ENCODE measurements around the gene DCAF6. TPM values are rescaled to one million over a fixed set of nuclear protein-coding genes. Genes with fewer than 3 reads are reported as not detected.

The DCAF6 gene
- total and polyA plus RNA-seq, 4 donors: 19.7 to 120 (median 28.2) TPM

GRCh38 chr1:168057355-168057754 is 120.9 kb downstream of the DCAF6 start:
- Histone ChIP-seq H3K27ac (ENCODE audit: low read depth in 1 of 2, low read length in 1 of 2) (no peak overlapping the region), H3K36me3 (ENCODE audit: control insufficient read depth in 4 of 4, insufficient read depth in 4 of 4, low read length in 4 of 4) (peaks cover 0 to 5% (median 4%) of the 10 kb centered on the region in 4 donors), H3K9me3 (ENCODE audit: control insufficient read depth in 4 of 4, insufficient read depth in 3 of 4, low read length in 3 of 4) (no peaks in the 10 kb centered on the region), H3K27me3 (ENCODE audit: control insufficient read depth in 3 of 3, insufficient read depth in 3 of 3, low read length in 2 of 3) (no peaks in the 10 kb centered on the region), H3K4me1 (ENCODE audit: control insufficient read depth in 5 of 5, insufficient read depth in 5 of 5, low read length in 5 of 5) (peaks cover 0 to 14% (median 0%) of the 10 kb centered on the region in 5 donors), H3K4me3 (no peak overlapping the region), H3K9ac (ENCODE audit: insufficient read depth in 1 of 2, low read length in 2 of 2) (no peak overlapping the region)
- DNase-seq (no peak), ATAC-seq (ENCODE audit: insufficient read depth, low FRiP score) (no peak)
- TF ChIP-seq CTCF (IDR thresholded peaks at IDR 0.05; ENCODE audit: control extremely low read depth, extremely low read depth): no peak
- WGBS, 2 donors: 96 to 98% methylated on average over 1 of the region's 1 CpG

- Histone ChIP-seq H3K9ac (ENCODE audit: insufficient read depth in 1 of 2, low read length in 2 of 2) (no peak overlapping the region), H3K4me3 (no peak overlapping the region), H3K9me3 (ENCODE audit: control insufficient read depth in 4 of 4, insufficient read depth in 3 of 4, low read length in 3 of 4) (no peaks in the 10 kb centered on the region), H3K27me3 (ENCODE audit: control insufficient read depth in 3 of 3, insufficient read depth in 3 of 3, low read length in 2 of 3) (no peaks in the 10 kb centered on the region), H3K27ac (ENCODE audit: low read depth in 1 of 2, low read length in 1 of 2) (no peak overlapping the region), H3K4me1 (ENCODE audit: control insufficient read depth in 5 of 5, insufficient read depth in 5 of 5, low read length in 5 of 5) (peaks cover 0 to 11% (median 0%) of the 10 kb centered on the region in 5 donors), H3K36me3 (ENCODE audit: control insufficient read depth in 4 of 4, insufficient read depth in 4 of 4, low read length in 4 of 4) (peaks cover 0 to 5% (median 4%) of the 10 kb centered on the region in 4 donors)
- WGBS, 2 donors: 95 to 97% methylated on average over 2 of the region's 2 CpGs
- ATAC-seq (ENCODE audit: insufficient read depth, low FRiP score) (no peak), DNase-seq (no peak)
- TF ChIP-seq CTCF (IDR thresholded peaks at IDR 0.05; ENCODE audit: control extremely low read depth, extremely low read depth): no peak
Observed at GRCh38 chr1:168057921-168058320, 121.4 kb downstream of the DCAF6 start.

GRCh38 chr1:168064216-168064615 is 127.7 kb downstream of the DCAF6 start:
- WGBS, 2 donors: 96 to 100% methylated on average over 1 of the region's 1 CpG

More at GRCh38 chr1:168064216-168064615, 127.7 kb downstream of the DCAF6 start:
- H3K36me3 ChIP-seq (ENCODE audit: control insufficient read depth in 4 of 4, insufficient read depth in 4 of 4, low read length in 4 of 4): peaks cover 5 to 8% (median 7%) of the 10 kb centered on the region in 4 donors
- H3K27ac ChIP-seq (ENCODE audit: low read depth in 1 of 2, low read length in 1 of 2): no peak overlapping the region
- no peak overlapping the region for H3K9ac ChIP-seq (ENCODE audit: insufficient read depth in 1 of 2, low read length in 2 of 2)
- DNase-seq: no peak
- no peak overlapping the region for H3K4me3 ChIP-seq
- no peak for TF ChIP-seq CTCF (IDR thresholded peaks at IDR 0.05; ENCODE audit: control extremely low read depth, extremely low read depth)
- no peaks in the 10 kb centered on the region for H3K9me3 ChIP-seq (ENCODE audit: control insufficient read depth in 4 of 4, insufficient read depth in 3 of 4, low read length in 3 of 4)
- no peaks in the 10 kb centered on the region for H3K4me1 ChIP-seq (ENCODE audit: control insufficient read depth in 5 of 5, insufficient read depth in 5 of 5, low read length in 5 of 5)
- ATAC-seq (ENCODE audit: insufficient read depth, low FRiP score): no peak
- H3K27me3 ChIP-seq (ENCODE audit: control insufficient read depth in 3 of 3, insufficient read depth in 3 of 3, low read length in 2 of 3): no peaks in the 10 kb centered on the region

Data from lung (tissue), 12 donors.